MCF 10A (cell line): Measurements from ENCODE around the gene MVB12A. TPM values are rescaled to one million over a fixed set of nuclear protein-coding genes. Genes with fewer than 3 reads are reported as not detected.

Source experiments
- BruUV-seq: library from RNA; stranded (reverse); fragments of 400-500 nt; replicated peaks from 2 replicates; lab custom pipeline; 2021; lab: Mats Ljungman, UMichigan
- CTCF ChIA-PET: fragments of 300-600 bp; sonication (Branson Sonifier 250); formaldehyde crosslinking; extraction: SDS; loops from one replicate; lab custom pipeline; 2021; ENCODE audit warnings: antibody characterized with exemption, inconsistent platforms; lab: Yijun Ruan, JAX
- POLR2A ChIA-PET: fragments of 300-600, 350-650 bp; sonication (Branson Sonifier 250); formaldehyde crosslinking; extraction: SDS; loops from one replicate; lab custom pipeline; 2020; ENCODE audit warnings: antibody characterized with exemption, inconsistent platforms; lab: Yijun Ruan, JAX
- DNase-seq: peaks from one replicate; pipeline ENCODE4 v3.0.0-alpha.2; 2018; ENCODE audit not compliant: unreplicated experiment
- H3K27ac Mint-ChIP-seq: one replicate; pipeline ENCODE4 v1.8.0; 2022; ENCODE audit warnings: mild to moderate bottlenecking, low read depth, mixed read lengths; ENCODE audit not compliant: unreplicated experiment
- H3K27me3 Mint-ChIP-seq: one replicate; pipeline ENCODE4 v1.8.0; 2022; ENCODE audit warnings: mixed read lengths; ENCODE audit not compliant: insufficient read depth, unreplicated experiment
- H3K36me3 Mint-ChIP-seq: one replicate; pipeline ENCODE4 v1.8.0; 2022; ENCODE audit warnings: mild to moderate bottlenecking, moderate library complexity, mixed read lengths; ENCODE audit not compliant: insufficient read depth, unreplicated experiment
- H3K4me1 Mint-ChIP-seq: one replicate; pipeline ENCODE4 v1.8.0; 2022; ENCODE audit warnings: mixed read lengths; ENCODE audit not compliant: insufficient read depth, unreplicated experiment
- H3K4me3 Mint-ChIP-seq: one replicate; pipeline ENCODE4 v1.8.0; 2022; ENCODE audit warnings: mild to moderate bottlenecking, moderate library complexity, mixed read lengths; ENCODE audit not compliant: unreplicated experiment
- H3K9me3 Mint-ChIP-seq: one replicate; pipeline ENCODE4 v1.8.0; 2022; ENCODE audit warnings: mixed read lengths; ENCODE audit not compliant: unreplicated experiment
- CTCF ChIP-seq: fragments of 200-600 bp; IDR thresholded peaks from one replicate; pipeline ENCODE4 v1.8.0; 2022; ENCODE audit warnings: antibody characterized with exemption, mild to moderate bottlenecking; ENCODE audit not compliant: unreplicated experiment
- intact Hi-C: fragments of 100-400 bp; cut with micrococcal nuclease; formaldehyde crosslinking; loops from 2 replicates; pipeline ENCODE4 v1.14.1; 2022
- total RNA-seq: library from RNA; stranded (reverse); gene quantifications from 2 replicates; pipeline ENCODE4 v1.2.3, GENCODE V29; 2022

MVB12A gene
- total RNA-seq, 1 experiment from 2014 or later = 51.1 TPM

- H3K9me3 Mint-ChIP-seq = no peaks in the 10 kb centered on the region
- ChIA-PET POLR2A (interaction anchor here (1.2 kb wide), 1 partner anchor 14 kb away, joined by 4 read pairs; the partner anchor contains the start of gene MVB12A), CTCF (interaction anchor here (0.9 to 1.1 kb wide), 2 partner anchors 10 to 19 kb away, joined by 5 read pairs; no protein-coding TSS in a partner anchor)
- peak within 1 kb of the TSS; percentile 81 for H3K27ac Mint-ChIP-seq
- no peaks in the 10 kb centered on the region for H3K27me3 Mint-ChIP-seq
- no peak for TF ChIP-seq CTCF
- H3K36me3 Mint-ChIP-seq = no peaks in the 10 kb centered on the region
- H3K4me1 Mint-ChIP-seq = peaks cover 16% of the 10 kb centered on the region
- peak within 1 kb of the TSS; percentile 69 for H3K4me3 Mint-ChIP-seq
- DNase-seq = peak; percentile 95
- intact Hi-C loops = no loop called here
- BruUV-seq = TSS peak; percentile 69
Measured at GRCh38 chr19:17405250-17406045, 14.4 kb upstream of the MVB12A start, which contains the start of gene BST2. BST2 (minus strand) TSS chr19:17405630; CDS start chr19:17405575, 55 bp downstream.

DNA sequence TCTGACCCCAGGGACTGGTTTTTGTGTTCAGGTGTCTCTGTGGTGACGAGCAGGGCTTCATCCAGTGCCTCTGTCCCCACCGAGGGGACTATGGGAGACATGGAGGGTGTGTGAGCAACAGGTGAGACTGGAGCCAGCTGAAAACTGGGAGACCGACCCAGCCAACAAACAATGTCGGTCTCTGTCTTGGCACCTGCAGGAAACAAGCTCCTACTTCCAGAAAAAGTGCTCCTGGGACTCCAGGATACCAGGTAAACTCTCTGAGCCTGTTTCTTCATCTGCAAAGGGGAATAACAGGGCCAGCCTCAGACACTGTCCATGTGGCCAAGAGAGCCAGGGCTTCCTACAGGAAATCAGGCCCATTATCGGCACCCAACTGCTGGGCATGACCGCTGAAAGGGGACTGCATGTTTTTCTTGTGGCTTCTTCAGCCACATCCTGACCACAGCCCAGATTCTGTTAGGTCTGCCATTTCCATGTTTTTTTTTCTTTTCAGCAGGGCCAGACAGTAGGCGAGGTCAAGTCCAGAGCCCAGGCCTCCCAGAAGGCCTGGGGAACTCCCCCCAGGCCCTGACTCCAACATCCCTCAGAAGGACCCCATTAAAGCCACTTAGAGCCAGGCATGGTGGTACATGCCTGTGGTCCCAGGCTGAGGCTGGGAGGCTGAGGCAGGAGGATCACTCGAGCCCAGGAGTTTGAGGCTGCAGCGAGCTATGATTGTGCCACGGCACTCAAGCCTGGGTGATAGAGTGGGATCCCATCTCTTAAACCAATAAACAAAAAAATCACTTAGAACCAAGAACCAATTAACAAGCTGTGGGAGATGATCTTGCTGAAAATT lies 13.6 kb upstream of the MVB12A start:
- H3K36me3 Mint-ChIP-seq = peaks cover 2% of the 10 kb centered on the region
- ChIA-PET POLR2A (interaction anchor here (1.2 kb wide), 1 partner anchor 13 kb away, joined by 4 read pairs; the partner anchor contains the start of gene MVB12A), CTCF (interaction anchor here (0.7 to 1.1 kb wide), 3 partner anchors 20 to 1709 kb away, joined by 3 to 5 read pairs (median 3); no protein-coding TSS in a partner anchor)
- TSS peak; percentile 89 for BruUV-seq
- DNase-seq = peak; percentile 48
- no peaks in the 10 kb centered on the region for H3K27me3 Mint-ChIP-seq
- no peaks in the 10 kb centered on the region for H3K9me3 Mint-ChIP-seq
- TF ChIP-seq CTCF = no peak
- H3K27ac Mint-ChIP-seq = peak overlapping the region; percentile 81
- intact Hi-C loops = no loop called here
- H3K4me1 Mint-ChIP-seq = peaks cover 16% of the 10 kb centered on the region
- H3K4me3 Mint-ChIP-seq = peak overlapping the region; percentile 69

DNA sequence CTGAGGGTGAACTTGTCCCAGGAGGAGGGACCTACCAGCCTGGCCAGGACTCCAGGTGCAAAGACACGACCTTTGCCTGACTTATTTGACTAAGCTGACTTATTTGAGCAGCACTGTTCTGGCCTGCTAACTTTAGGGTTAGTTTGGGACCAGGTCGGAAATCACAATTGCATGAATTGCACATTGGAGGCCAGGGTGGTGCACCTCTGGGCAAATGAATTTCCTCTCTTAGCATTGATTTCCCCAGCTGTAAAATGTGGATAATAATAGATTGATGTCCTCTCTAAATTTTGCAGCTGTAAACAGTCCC lies 13.0 kb upstream of the MVB12A start:
- Mint-ChIP-seq H3K36me3 (peaks cover 7% of the 10 kb centered on the region), H3K4me3 (peak overlapping the region; percentile 69), H3K27ac (no peak overlapping the region), H3K4me1 (peaks cover 16% of the 10 kb centered on the region), H3K9me3 (no peaks in the 10 kb centered on the region), H3K27me3 (no peaks in the 10 kb centered on the region)
- TF ChIP-seq CTCF = no peak
- no TSS peak for BruUV-seq
- no peak for DNase-seq
- intact Hi-C loops = no loop called here
- ChIA-PET CTCF (interaction anchor here (0.7 kb wide), 2 partner anchors 123 to 1709 kb away, joined by 3 read pairs; no protein-coding TSS in a partner anchor), POLR2A (no interaction called here)

- Mint-ChIP-seq H3K4me3 (no peak overlapping the region), H3K36me3 (peaks cover 22% of the 10 kb centered on the region), H3K4me1 (peaks cover 9% of the 10 kb centered on the region), H3K9me3 (no peaks in the 10 kb centered on the region), H3K27me3 (no peaks in the 10 kb centered on the region), H3K27ac (no peak overlapping the region)
- intact Hi-C loops = no loop called here
- no peak for TF ChIP-seq CTCF
- CTCF ChIA-PET = interaction anchor here (0.5 to 0.9 kb wide), 2 partner anchors 16 to 128 kb away, joined by 3 read pairs; partner anchors contain the start of gene CCDC194
- POLR2A ChIA-PET = interaction anchor here (1.1 kb wide), 1 partner anchor 10 kb away, joined by 3 read pairs; the partner anchor contains the start of gene MVB12A
- no peak for DNase-seq
- BruUV-seq = no TSS peak
Measured at GRCh38 chr19:17409990-17410389, 9.9 kb upstream of the MVB12A start.
